Central memory CD8-positive, alpha-beta T cell (primary cell): ENCODE results near the gene SIVA1.

Experiments
- ATAC-seq: fragments of 150-1000 bp; cut with Tn5 transposase; replicated peaks from 2 replicates; pipeline ENCODE4 v1.10.0; 2022; ENCODE audit warnings: mild to moderate bottlenecking, moderate FRiP score, moderate number of reproducible peaks; ENCODE audit not compliant: poor library complexity, severe bottlenecking; ENCODE audit errors: extremely low read depth
- DNase-seq, 2 donors: peaks; one replicate each; pipeline ENCODE4 v3.0.0; 2021; ENCODE audit warnings: low spot score in 2 of 2
- H3K27ac Mint-ChIP-seq: one replicate; pipeline ENCODE4 v1.8.0; 2022; ENCODE audit warnings: low read depth, mild to moderate bottlenecking, moderate library complexity, mixed read lengths
- H3K27me3 Mint-ChIP-seq: one replicate; pipeline ENCODE4 v1.8.0; 2022; ENCODE audit warnings: mixed read lengths
- H3K36me3 Mint-ChIP-seq: one replicate; pipeline ENCODE4 v1.8.0; 2022; ENCODE audit warnings: mild to moderate bottlenecking, moderate library complexity, mixed read lengths; ENCODE audit not compliant: insufficient read depth
- H3K4me1 Mint-ChIP-seq: one replicate; pipeline ENCODE4 v1.8.0; 2022; ENCODE audit warnings: mixed read lengths
- H3K4me3 Mint-ChIP-seq: one replicate; pipeline ENCODE4 v1.8.0; 2022; ENCODE audit warnings: mild to moderate bottlenecking, moderate library complexity, mixed read lengths
- H3K9me3 Mint-ChIP-seq: one replicate; pipeline ENCODE4 v1.8.0; 2022; ENCODE audit warnings: mixed read lengths

SIVA1 gene

DNA sequence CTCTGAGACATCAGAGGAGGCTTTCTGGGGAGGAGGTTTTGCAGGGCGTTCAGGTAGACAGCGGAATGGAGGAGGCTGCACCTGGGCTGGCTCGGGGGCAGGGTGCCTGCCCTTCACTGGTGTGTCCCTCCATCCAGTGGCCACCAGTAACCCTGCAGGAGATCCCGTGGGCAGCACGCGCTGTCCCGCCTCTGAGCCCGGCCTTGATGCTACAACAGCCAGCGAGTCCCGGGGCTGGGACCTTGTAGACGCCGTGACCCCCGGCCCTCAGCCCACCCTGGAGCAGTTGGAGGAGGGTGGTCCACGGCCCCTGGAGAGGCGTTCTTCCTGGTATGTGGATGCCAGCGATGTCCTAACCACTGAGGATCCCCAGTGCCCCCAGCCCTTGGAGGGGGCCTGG, 38.9 kb upstream of the SIVA1 start:
- Mint-ChIP-seq H3K4me3 (no peak overlapping the region), H3K36me3 (peaks cover 2% of the 10 kb centered on the region), H3K27me3 (no peaks in the 10 kb centered on the region), H3K9me3 (no peaks in the 10 kb centered on the region), H3K4me1 (no peaks in the 10 kb centered on the region), H3K27ac (no peak overlapping the region)
- DNase-seq (no peak), ATAC-seq (no peak)

GRCh38 chr14:104714681-104715080, 38.3 kb upstream of the SIVA1 start:
- no peak overlapping the region for H3K4me3 Mint-ChIP-seq
- no peak for ATAC-seq
- no peaks in the 10 kb centered on the region for H3K27me3 Mint-ChIP-seq

GRCh38 chr14:104715416-104715815, 37.5 kb upstream of the SIVA1 start:
- Mint-ChIP-seq H3K36me3 (peaks cover 2% of the 10 kb centered on the region), H3K9me3 (no peaks in the 10 kb centered on the region), H3K27me3 (no peaks in the 10 kb centered on the region), H3K4me1 (no peaks in the 10 kb centered on the region), H3K27ac (no peak overlapping the region), H3K4me3 (no peak overlapping the region)
- DNase-seq (no peak), ATAC-seq (no peak)

More at GRCh38 chr14:104714681-104715080, 38.3 kb upstream of the SIVA1 start:
- Mint-ChIP-seq H3K4me1 (no peaks in the 10 kb centered on the region), H3K36me3 (peaks cover 2% of the 10 kb centered on the region), H3K9me3 (no peaks in the 10 kb centered on the region), H3K27ac (no peak overlapping the region)
- DNase-seq = no peak

GRCh38 chr14:104715871-104716270, 37.1 kb upstream of the SIVA1 start:
- Mint-ChIP-seq H3K27me3 (no peaks in the 10 kb centered on the region), H3K4me1 (no peaks in the 10 kb centered on the region), H3K27ac (no peak overlapping the region), H3K9me3 (no peaks in the 10 kb centered on the region), H3K36me3 (peaks cover 2% of the 10 kb centered on the region), H3K4me3 (no peak overlapping the region)
- ATAC-seq (no peak), DNase-seq (no peak)

GRCh38 chr14:104717137-104717536, 35.8 kb upstream of the SIVA1 start:
- Mint-ChIP-seq H3K4me3 (no peak overlapping the region), H3K4me1 (no peaks in the 10 kb centered on the region), H3K27me3 (no peaks in the 10 kb centered on the region), H3K36me3 (peaks cover 2% of the 10 kb centered on the region), H3K9me3 (no peaks in the 10 kb centered on the region), H3K27ac (no peak overlapping the region)
- ATAC-seq (no peak), DNase-seq (no peak)

DNA sequence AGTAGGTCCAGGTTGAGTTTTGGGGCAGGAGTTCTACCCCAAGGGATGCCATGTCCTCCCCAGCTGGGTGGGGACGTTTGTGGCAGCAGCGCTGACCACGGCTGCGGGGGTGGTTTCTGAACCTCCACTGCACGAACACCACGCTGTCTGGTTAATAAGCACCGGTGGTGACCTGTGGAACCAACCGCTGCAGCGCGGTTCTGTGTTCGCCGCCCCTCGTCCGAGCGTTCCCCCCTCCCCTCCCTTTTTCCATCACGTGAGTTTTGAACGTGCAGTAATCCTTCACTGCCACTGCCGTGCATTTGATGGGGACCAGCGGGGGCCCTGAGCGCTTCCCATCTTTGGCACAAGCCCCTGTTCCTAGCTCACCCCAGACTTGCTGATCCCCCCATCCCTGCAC, 35.3 kb upstream of the SIVA1 start:
- no peaks in the 10 kb centered on the region for H3K27me3 Mint-ChIP-seq
- no peaks in the 10 kb centered on the region for H3K4me1 Mint-ChIP-seq
- no peak overlapping the region for H3K4me3 Mint-ChIP-seq
- no peaks in the 10 kb centered on the region for H3K9me3 Mint-ChIP-seq
- H3K36me3 Mint-ChIP-seq = peaks cover 2% of the 10 kb centered on the region
- no peak for ATAC-seq
- no peak for DNase-seq
- no peak overlapping the region for H3K27ac Mint-ChIP-seq

DNA sequence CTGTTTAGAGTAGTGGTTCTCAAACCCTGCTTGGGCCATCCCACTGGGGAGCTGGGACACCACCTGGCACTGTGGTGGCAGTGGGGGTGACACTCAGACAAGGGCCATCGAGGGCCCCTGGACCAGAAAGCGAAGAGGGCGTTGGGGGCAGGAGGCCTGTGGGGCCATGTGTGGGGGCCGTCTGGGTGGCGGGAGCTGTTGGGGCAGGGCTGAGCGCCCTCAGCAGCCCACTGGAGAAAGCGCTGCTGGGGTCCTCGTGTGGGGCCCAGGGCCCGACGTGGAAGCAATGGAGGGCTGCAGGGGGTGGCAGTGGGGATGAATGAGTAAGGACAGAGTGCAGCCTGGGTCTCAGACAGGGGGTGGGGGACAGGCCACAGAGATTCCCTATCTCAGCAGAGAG, 34.8 kb upstream of the SIVA1 start:
- H3K36me3 Mint-ChIP-seq = peaks cover 2% of the 10 kb centered on the region

DNA sequence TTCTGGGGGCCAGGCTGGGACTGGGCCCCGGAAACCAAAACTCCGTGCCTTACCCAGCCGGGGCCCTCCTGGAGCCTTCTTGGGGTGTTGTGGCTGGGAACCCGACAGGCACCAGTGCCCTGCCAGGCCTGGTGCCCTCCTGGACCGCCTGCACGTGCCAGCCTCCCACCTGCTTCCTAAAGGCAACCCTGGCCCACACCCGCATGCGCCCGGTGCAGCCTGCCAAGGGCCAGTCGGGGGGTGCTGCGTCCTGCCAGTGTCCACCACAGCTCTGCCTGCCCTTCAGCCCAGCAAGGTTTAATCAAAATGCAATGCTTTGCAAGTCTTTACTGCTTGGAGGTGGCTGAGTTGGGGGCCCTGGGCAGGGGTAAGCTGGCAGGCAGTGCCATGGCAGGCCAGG, 34.1 kb upstream of the SIVA1 start:
- H3K4me3 Mint-ChIP-seq = no peak overlapping the region
- H3K36me3 Mint-ChIP-seq = peaks cover 2% of the 10 kb centered on the region
- ATAC-seq (no peak), DNase-seq (no peak)
- H3K27me3 Mint-ChIP-seq = no peaks in the 10 kb centered on the region
- H3K9me3 Mint-ChIP-seq = no peaks in the 10 kb centered on the region
- H3K4me1 Mint-ChIP-seq = no peaks in the 10 kb centered on the region
- no peak overlapping the region for H3K27ac Mint-ChIP-seq

More for the DNA sequence above, 34.8 kb upstream of the SIVA1 start:
- Mint-ChIP-seq H3K27me3 (no peaks in the 10 kb centered on the region), H3K9me3 (no peaks in the 10 kb centered on the region), H3K4me1 (no peaks in the 10 kb centered on the region), H3K4me3 (no peak overlapping the region), H3K27ac (no peak overlapping the region)
- no peak for ATAC-seq
- DNase-seq = no peak

- Mint-ChIP-seq H3K9me3 (no peaks in the 10 kb centered on the region), H3K4me3 (no peak overlapping the region), H3K27ac (no peak overlapping the region), H3K36me3 (peaks cover 2% of the 10 kb centered on the region), H3K4me1 (no peaks in the 10 kb centered on the region), H3K27me3 (no peaks in the 10 kb centered on the region)
- no peak for DNase-seq
- ATAC-seq = no peak
These were observed 33.6 kb upstream of the SIVA1 start for GRCh38 chr14:104719343-104719742.

GRCh38 chr14:104721505-104722431, 31.2 kb upstream of the SIVA1 start:
- Mint-ChIP-seq H3K27me3 (no peaks in the 10 kb centered on the region), H3K36me3 (peaks cover 3% of the 10 kb centered on the region), H3K27ac (no peak overlapping the region), H3K4me1 (no peaks in the 10 kb centered on the region), H3K4me3 (peak overlapping the region; percentile 27), H3K9me3 (no peaks in the 10 kb centered on the region)
- ATAC-seq (no peak), DNase-seq (no peak)

DNA sequence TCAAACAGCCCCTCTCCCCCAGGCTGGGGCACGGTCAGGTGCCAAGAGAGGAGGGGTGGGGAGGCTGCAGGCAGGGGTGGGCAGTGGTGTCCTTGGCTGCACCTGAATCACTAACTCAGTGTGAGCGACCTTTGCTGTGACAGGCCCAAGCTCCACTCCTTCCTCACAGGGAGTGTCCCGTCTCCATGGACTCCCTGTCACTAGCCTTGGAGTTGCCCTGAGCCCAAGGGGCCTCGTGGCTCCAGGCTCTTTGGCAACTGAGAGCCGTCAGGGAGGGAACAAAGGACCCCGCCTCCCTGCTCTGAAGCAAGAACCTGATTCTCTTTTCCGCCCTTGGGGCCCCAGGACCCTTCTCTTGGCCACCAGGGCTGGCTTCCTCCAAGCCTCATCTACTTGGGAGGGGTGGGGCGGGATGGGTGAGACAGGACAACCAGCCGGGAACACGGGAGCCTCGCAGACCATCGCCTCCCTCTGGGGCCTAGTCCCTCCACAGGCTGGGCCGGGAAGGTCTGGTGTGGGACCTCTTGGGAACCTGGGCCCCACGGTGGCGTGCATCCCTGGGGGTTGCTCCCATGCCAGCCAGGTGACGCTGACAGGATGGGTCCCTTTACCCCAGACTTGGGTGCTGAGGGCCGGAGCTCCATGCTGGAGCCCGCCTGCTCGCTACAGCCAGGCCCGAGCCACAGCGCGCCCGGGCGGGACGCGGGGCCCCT, 29.9 kb upstream of the SIVA1 start:
- no peaks in the 10 kb centered on the region for H3K27me3 Mint-ChIP-seq
- no peak for DNase-seq
- H3K9me3 Mint-ChIP-seq = no peaks in the 10 kb centered on the region
- no peak overlapping the region for H3K27ac Mint-ChIP-seq
- peak; percentile 12 for ATAC-seq
- H3K4me3 Mint-ChIP-seq = peak overlapping the region; percentile 54
- H3K4me1 Mint-ChIP-seq = no peaks in the 10 kb centered on the region
- H3K36me3 Mint-ChIP-seq = peaks cover 5% of the 10 kb centered on the region

DNA sequence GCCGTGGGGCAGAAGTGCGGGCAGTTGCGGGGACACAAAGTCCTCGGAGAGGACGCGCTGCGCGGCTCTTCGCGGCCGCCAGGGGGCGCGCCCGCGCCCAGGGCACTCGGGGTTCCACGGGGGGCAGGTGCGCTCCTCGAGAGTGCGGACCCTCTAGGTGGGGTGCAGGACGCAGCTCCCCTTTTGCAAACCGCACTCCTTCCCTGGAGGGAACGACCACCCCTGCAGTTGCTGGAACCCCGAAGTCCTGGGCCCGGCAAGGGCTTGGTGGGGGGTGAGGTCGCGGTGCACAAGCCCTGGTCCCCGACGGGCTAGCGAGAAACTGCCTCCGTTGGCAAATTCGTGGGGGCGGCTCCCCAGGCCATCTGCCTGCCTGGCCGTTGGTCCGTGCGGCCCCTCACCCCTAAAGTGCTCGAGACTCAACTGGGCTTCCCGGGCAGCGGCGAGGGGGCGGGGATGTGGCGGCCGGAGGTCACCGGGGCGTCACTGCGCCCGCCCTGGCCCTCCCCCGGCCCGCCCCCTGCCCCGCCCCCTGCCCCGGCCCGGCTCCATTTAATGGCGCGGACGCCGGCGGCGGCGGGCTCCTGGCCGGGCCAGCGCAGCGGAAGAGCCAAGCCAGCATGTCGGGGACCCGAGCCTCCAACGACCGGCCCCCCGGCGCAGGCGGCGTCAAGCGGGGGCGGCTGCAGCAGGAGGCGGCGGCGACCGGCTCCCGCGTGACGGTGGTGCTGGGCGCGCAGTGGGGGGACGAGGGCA, 29.1 kb upstream of the SIVA1 start, which contains the start of gene ADSS1:
TSS of gene ADSS1 (plus strand) at position 579 of the 756 bp plus-strand sequence. CDS start at position 621, 42 bp downstream.
- Mint-ChIP-seq H3K36me3 (peaks cover 5% of the 10 kb centered on the region), H3K27ac (no peak within 1 kb of the TSS)
- ATAC-seq = peak; percentile 69

More for the DNA sequence above, 29.1 kb upstream of the SIVA1 start, which contains the start of gene ADSS1:
- DNase-seq = peak; percentile 47 to 61
- H3K4me1 Mint-ChIP-seq = no peaks in the 10 kb centered on the region
- H3K9me3 Mint-ChIP-seq = no peaks in the 10 kb centered on the region
- no peaks in the 10 kb centered on the region for H3K27me3 Mint-ChIP-seq
- peak within 1 kb of the TSS; percentile 56 for H3K4me3 Mint-ChIP-seq
